Heart right ventricle (tissue), 16 donors: ENCODE data around the gene ABHD12. TPM values are rescaled to one million over a fixed set of nuclear protein-coding genes. Genes with fewer than 3 reads are reported as not detected.

Experiments used
- ATAC-seq, 8 donors: fragments of 200-7000 bp; cut with Tn5 transposase; one replicate each; pipeline ENCODE4 v1.9.1; 2020; ENCODE audit warnings: mild to moderate bottlenecking in 8 of 8, moderate library complexity in 8 of 8, moderate number of reproducible peaks in 1 of 8
- DNase-seq, 2 donors: peaks; one replicate each; pipeline ENCODE4 v3.0.0-alpha.2; 2020
- H3K27ac ChIP-seq, 10 donors: fragments of 200-600 bp; sonication (generic) in 2 of 10; one replicate each; pipeline versions ENCODE4 v1.5.0 to v1.8.0; 2020 to 2022; ENCODE audit warnings: mild to moderate bottlenecking in 3 of 10
- H3K27me3 ChIP-seq, 7 donors: fragments of 200-600 bp; one replicate each; pipeline ENCODE4 v1.8.0; 2021 to 2022; ENCODE audit warnings: mild to moderate bottlenecking in 2 of 7
- H3K36me3 ChIP-seq, 9 donors: fragments of 200-600 bp; sonication (generic) in 1 of 9; one replicate each; pipeline versions ENCODE4 v1.5.0 to v1.8.0; 2020 to 2022; ENCODE audit warnings: mild to moderate bottlenecking in 2 of 9
- H3K4me1 ChIP-seq, 9 donors: fragments of 200-600 bp; sonication (generic) in 1 of 9; one replicate each; pipeline versions ENCODE4 v1.5.0 to v1.8.0; 2020 to 2022; ENCODE audit warnings: mild to moderate bottlenecking in 4 of 9
- H3K4me3 ChIP-seq, 10 donors: fragments of 200-600 bp; sonication (generic) in 2 of 10; one replicate each; pipeline versions ENCODE4 v1.5.0 to v1.8.0; 2020 to 2022; ENCODE audit warnings: mild to moderate bottlenecking in 7 of 10, moderate library complexity in 2 of 10
- H3K9me3 ChIP-seq, 11 donors: fragments of 200-600 bp in 10 of 11; sonication (generic) in 2 of 11; one replicate each; pipeline versions ENCODE4 v1.5.0 to v1.8.0; 2013 to 2022; ENCODE audit warnings: mild to moderate bottlenecking in 2 of 11, control low read depth in 1 of 11, moderate library complexity in 1 of 11
- WGBS, 2 donors: extraction: QIAGEN DNeasy Blood & Tissue Kit; methylation state at CpG; one replicate each; pipeline ENCODE4 v1.1.7; 2013; ENCODE audit warnings: inconsistent platforms in 1 of 2; 5-methylcytosine and 5-hydroxymethylcytosine counted together
- intact Hi-C, 10 donors: fragments of 100-400 bp; cut with DNase I; formaldehyde crosslinking; loops; one replicate each; pipeline versions ENCODE4 v1.11.1 to v1.14.2; 2022
- long read RNA-seq, 3 donors: library from polyadenylated mRNA; unstranded; transcript quantifications; one replicate each; pipeline ENCODE4 v2.0.0, GENCODE V29; 2020 to 2021
- polyA plus RNA-seq, 2 donors: library from polyadenylated mRNA; stranded (reverse); fragments of 200-250 nt; gene quantifications; one replicate each; pipeline ENCODE4 v1.2.3, GENCODE V29; 2013
- total RNA-seq, 10 donors: library from RNA; stranded (reverse); fragmentation: NEBNext Ultra II Directional in 3 of 10; extraction: Animal tissue kit (Norgen Biotek cat#: 25700) in 3 of 10; gene quantifications; one replicate each; pipeline versions ENCODE4 v1.2.1 to v1.2.4, GENCODE V29; 2021 to 2023
- TF ChIP-seq, protein P1 (sequence below), 9 donors: fragments of 200-600 bp; sonication (generic) in 2 of 9; IDR thresholded peaks; one replicate each; pipeline versions ENCODE4 v1.5.0 to v1.8.0; 2021 to 2022; ENCODE audit warnings: antibody characterized with exemption in 9 of 9, mild to moderate bottlenecking in 5 of 9, moderate library complexity in 1 of 9
- donor health status: Arrhythmogenic right ventricular cardiomyopathy.
- donor health status: ischemic (EF 13 %, LVEDD 7.1; RV severe dilation, severe dysfunction).
- donor health status: healthy with polysubstance abuse.
- donor health status: DM: no; HTN: yes; CAD: no.
- donor health status: DM: no; HTN: no; CAD: no.
- donor health status: ischemic (EF 25% LVEDD 6.9; RV normal size, moderate dysfunction).
- donor health status: ischemic (EF 25% LVEDD 5.7; RV mildly dilated, moderate dysfunction).
- donor health status: healthy.
- donor health status: DM: yes; HTN: yes; CAD: no.
- donor health status: Ischemic cardiomyopathy.
- donor health status: ischemic (EF 35%, LVEDD 5.7; RV mildly dilated, moderate dysfunction).
- donor health status: nonischemic (EF 11% LVEDD 7.7; RV severe dilation, severe dysfunction).
- donor health status: DM: yes; HTN: yes; CAD: no.
- donor health status: PGD.
- donor health status: ischemic (EF 29% LVEDD 5.4; RV normal size, mild dysfunction).
- donor health status: nonischemic (EF 23%, LVEDD 6.1; RV moderate dilation, normal function).

ABHD12 gene
- 10 to 100 TPM; 21.1 to 41.3 (median 26.9) TPM for total RNA-seq
- polyA plus RNA-seq = 10 to 100 TPM; 29.1 to 37.4 TPM
- long read RNA-seq, donor 1, transcript ABHD12-201 (13 exons, 2,117 nt) = major isoform, 83 of 143 reads
- long read RNA-seq, donor 1, transcript ABHD12-202 (13 exons, 1,725 nt) = minor isoform, 13 of 143 reads
- long read RNA-seq, donor 1, partial matches to known transcripts = 4 of 143 reads
- long read RNA-seq, donor 1, other reads (novel, unspliced or antisense) = 43 of 143 reads
- long read RNA-seq, donor 2, transcript ABHD12-202 (13 exons, 1,725 nt) = minor isoform, 8 of 128 reads
- long read RNA-seq, donor 2, transcript ABHD12-201 (13 exons, 2,117 nt) = major isoform, 72 of 128 reads
- long read RNA-seq, donor 2, partial matches to known transcripts = 5 of 128 reads
- long read RNA-seq, donor 2, other reads (novel, unspliced or antisense) = 43 of 128 reads
- long read RNA-seq, donor 3, transcript ABHD12-201 (13 exons, 2,117 nt) = major isoform, 54 of 79 reads
- long read RNA-seq, donor 3, partial matches to known transcripts = 2 of 79 reads
- long read RNA-seq, donor 3, other reads (novel, unspliced or antisense) = 22 of 79 reads

DNA sequence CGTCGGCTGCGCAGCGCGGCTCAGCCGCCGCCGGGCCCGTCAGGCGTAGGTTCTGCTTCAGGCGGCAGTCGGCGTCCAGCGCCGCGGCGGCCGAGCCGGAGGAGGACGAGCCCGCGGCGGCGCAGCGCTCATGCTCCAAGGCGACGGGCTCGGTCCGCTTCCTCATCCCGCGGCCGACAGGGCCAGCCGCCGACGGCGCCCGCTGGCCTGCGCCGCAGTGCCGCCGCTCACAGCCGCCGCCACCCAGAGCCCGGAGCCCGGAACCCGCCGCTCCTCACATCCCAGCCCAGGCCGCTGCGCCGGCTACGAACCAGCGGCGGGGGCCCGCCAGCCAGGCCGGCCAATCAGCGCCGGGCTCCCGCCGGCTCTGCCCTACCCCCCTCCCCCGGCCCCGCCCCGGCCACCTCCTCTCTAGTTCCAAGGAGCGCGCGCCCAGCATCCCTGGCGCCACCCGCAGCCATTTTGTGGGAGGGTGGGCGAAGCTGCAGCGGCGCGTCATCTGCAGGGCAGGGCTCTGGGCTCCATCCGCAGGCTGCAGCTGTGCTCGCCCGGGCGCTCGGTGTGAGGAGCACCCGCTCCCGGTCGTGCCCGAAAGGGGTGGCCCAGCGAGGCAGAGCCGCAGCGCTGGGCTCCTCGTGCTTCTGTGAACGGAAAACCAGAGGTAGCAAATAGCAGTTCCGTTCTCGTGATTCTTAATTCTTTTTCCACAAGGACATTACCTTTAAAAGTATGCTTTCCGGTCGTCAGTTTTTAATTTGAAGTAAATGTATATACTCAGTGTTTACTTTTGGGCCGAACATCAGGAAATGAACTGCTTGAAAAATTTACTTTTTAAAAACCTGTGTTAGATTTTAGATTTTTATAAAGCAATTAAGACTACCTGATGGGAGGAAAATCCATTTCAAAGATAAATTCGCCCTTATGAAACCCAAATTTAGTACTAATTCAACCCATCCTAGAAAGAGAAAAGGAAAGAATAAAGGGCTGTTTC lies at the start of gene ABHD12:
Gene ABHD12, minus strand, starts transcription at position 298 of the 991 bp plus-strand sequence. Its CDS starts 132 bp downstream, at position 166.
- intact Hi-C loops = loop anchor here (5.0 to 10.0 kb wide), 10 partner anchors 46 to 399 kb away; partner anchors contain the start of genes ENTPD6 (in 5 of the 10), APMAP (in 3 of the 10), ACSS1 (in 1 of the 10) and PYGB (in 1 of the 10)
- ATAC-seq (peak; percentile 98 to 100 (median 99)), DNase-seq (peak; percentile 96 to 97)
- no peaks in the 10 kb centered on the region for H3K9me3 ChIP-seq
- H3K27me3 ChIP-seq = no peaks in the 10 kb centered on the region
- H3K27ac ChIP-seq = peak within 1 kb of the TSS; percentile 31 to 94 (median 88)
- peak within 1 kb of the TSS; percentile 61 to 99 (median 91) for H3K4me3 ChIP-seq
- WGBS, 2 donors = 0 to 1% methylated on average over 76 to 91 of the region's 91 CpGs
- TF ChIP-seq, protein P1, sequence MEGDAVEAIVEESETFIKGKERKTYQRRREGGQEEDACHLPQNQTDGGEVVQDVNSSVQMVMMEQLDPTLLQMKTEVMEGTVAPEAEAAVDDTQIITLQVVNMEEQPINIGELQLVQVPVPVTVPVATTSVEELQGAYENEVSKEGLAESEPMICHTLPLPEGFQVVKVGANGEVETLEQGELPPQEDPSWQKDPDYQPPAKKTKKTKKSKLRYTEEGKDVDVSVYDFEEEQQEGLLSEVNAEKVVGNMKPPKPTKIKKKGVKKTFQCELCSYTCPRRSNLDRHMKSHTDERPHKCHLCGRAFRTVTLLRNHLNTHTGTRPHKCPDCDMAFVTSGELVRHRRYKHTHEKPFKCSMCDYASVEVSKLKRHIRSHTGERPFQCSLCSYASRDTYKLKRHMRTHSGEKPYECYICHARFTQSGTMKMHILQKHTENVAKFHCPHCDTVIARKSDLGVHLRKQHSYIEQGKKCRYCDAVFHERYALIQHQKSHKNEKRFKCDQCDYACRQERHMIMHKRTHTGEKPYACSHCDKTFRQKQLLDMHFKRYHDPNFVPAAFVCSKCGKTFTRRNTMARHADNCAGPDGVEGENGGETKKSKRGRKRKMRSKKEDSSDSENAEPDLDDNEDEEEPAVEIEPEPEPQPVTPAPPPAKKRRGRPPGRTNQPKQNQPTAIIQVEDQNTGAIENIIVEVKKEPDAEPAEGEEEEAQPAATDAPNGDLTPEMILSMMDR (IDR thresholded peaks at IDR 0.05) = peak in 3 of 9 donors; percentile 12 to 28 (median 15)
- peaks cover 0 to 20% (median 18%) of the 10 kb centered on the region in 9 donors for H3K4me1 ChIP-seq
- no peaks in the 10 kb centered on the region for H3K36me3 ChIP-seq

DNA sequence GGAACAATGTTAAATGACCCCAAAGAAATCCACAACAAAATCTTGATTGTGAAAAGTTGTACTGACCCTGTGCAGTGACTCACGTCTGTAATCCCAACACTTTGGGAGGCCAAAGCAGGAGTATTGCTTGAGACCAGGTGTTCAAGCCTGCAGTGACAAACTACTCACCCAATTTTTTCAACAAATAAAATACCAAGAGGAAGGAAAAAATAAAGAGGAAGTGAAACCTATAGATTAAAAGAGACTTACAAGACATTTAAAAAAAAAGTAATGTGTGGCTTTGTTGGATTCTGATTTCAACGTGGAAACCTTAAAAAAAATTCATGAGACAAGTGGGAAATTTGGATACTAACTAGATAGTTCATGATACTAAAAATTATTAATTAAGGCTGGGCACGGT lies 48.7 kb upstream of the ABHD12 start:
- ATAC-seq (no peak), DNase-seq (no peak)
- peaks cover 0 to 12% (median 3%) of the 10 kb centered on the region in 9 donors for H3K4me1 ChIP-seq
- H3K36me3 ChIP-seq = peaks cover 0 to 5% (median 0%) of the 10 kb centered on the region in 9 donors
- H3K9me3 ChIP-seq = no peaks in the 10 kb centered on the region
- no peaks in the 10 kb centered on the region for H3K27me3 ChIP-seq
- no peak overlapping the region for H3K4me3 ChIP-seq
- TF ChIP-seq, protein P1 (IDR thresholded peaks at IDR 0.05) = no peak
- intact Hi-C loops = no loop called here
- 90 to 92% methylated on average over 3 of the region's 3 CpGs for WGBS, 2 donors
- H3K27ac ChIP-seq = no peak overlapping the region

DNA sequence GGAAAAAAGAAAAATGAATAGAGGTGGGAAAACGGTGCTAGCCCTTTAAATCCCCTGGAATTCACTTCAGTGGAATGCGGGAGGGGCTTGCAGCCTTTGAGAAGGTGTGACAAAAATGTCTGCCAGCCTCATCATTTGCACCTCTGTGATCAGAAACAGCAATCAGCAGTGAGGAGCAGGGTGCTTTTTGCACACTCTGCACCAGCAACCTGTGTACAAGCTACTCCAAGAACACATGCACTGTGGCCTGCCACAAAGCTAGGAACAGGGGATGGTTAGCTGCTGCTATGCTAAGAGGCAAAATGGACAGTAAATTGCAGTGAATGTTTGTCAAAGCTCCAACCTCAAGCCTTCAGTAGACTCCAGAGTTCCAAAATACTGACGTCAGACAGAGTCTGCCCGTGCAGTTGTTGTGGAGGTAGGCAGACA lies 46.5 kb upstream of the ABHD12 start:
- ATAC-seq (peak in 3 of 8 donors; percentile 22 to 33 (median 31)), DNase-seq (no peak)
- peaks cover 0 to 5% (median 0%) of the 10 kb centered on the region in 9 donors for H3K36me3 ChIP-seq
- H3K27ac ChIP-seq = peak overlapping the region in 1 of 10 donors; percentile 12
- intact Hi-C loops = no loop called here
- TF ChIP-seq, protein P1 (IDR thresholded peaks at IDR 0.05) = no peak
- no peak overlapping the region for H3K4me3 ChIP-seq
- H3K4me1 ChIP-seq = peaks cover 0 to 12% (median 3%) of the 10 kb centered on the region in 9 donors
- H3K27me3 ChIP-seq = no peaks in the 10 kb centered on the region
- 38 to 40% methylated on average over 4 of the region's 4 CpGs for WGBS, 2 donors
- no peaks in the 10 kb centered on the region for H3K9me3 ChIP-seq
